ENCODE data around the gene MCRIP1.

MCRIP1 gene

GRCh38 chr17:81817758-81818147 lies 15.3 kb downstream of the MCRIP1 start:
- DNase-seq = no peak

DNA sequence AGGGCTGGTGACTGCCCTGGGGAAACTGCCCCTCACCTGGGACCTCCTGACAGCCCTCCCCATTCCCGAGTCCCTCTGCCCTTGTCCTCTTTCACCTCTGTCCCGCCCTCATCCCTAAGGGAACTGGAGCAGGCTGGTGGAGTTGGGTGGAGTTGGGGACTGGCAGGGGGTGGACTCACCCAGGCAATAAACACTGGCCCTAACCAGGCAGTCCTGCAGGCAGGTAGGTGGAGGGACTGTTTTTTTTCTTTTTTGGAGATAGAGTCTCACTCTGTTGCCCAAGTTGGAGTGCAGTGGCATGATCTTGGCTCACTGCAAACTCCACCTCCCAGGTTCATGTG lies 17.5 kb downstream of the MCRIP1 start:
- DNase-seq = no peak

GRCh38 chr17:81814748-81815645 lies 18.1 kb downstream of the MCRIP1 start:
- no peak for DNase-seq

- no peak for DNase-seq
These were observed 19.0 kb downstream of the MCRIP1 start for GRCh38 chr17:81813861-81814683.

DNA sequence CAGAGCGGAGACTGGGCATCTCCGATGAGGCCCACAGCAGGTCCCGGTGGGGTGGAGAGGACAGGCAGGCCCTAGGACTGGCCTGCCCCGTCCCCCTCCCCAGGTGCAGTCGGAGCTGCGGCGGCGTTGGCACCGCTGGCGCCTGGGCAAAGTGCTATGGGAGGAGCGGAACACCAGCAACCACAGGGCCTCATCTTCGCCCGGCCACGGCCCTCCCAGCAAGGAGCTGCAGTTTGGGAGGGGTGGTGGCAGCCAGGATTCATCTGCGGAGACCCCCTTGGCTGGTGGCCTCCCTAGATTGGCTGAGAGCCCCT lies 19.8 kb downstream of the MCRIP1 start:
- no peak for DNase-seq

GRCh38 chr17:81812571-81813370 lies 20.3 kb downstream of the MCRIP1 start:
- DNase-seq = no peak

DNA sequence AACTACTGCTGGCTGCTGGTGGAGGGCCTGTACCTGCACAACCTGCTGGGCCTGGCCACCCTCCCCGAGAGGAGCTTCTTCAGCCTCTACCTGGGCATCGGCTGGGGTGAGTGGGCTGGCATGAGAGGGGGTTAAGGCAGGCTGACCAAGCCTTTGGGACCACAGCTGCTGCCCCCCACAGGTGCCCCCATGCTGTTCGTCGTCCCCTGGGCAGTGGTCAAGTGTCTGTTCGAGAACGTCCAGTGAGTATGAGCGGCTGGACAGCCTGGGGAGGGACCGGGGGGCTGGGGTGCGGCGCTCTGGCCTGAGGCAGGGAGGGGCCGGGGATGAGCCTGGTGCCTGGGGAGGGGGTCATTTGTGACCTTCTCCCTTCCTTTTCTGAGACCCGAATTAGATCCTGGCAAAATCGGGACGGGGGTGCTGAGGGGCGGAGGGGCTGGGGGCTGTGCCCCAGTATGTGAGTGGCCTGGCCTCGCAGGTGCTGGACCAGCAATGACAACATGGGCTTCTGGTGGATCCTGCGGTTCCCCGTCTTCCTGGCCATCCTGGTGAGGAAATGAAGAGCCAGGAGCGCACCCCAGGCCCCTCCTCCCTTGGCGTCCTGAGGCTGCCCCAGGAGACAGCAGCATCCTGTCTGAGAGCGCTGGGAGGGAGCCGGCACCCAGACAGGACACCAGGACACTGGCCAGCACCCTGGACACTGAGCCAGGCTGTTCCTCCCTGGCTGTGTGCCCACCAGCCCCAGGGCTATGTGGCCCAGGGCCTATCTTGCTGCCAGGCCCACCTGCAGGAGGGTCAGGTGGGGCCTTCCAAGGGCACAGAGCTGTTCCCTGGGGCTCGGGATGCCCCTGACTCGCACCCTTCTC lies 21.2 kb downstream of the MCRIP1 start:
- no peak for DNase-seq

- DNase-seq = no peak
These were observed 22.0 kb downstream of the MCRIP1 start for GRCh38 chr17:81810892-81811704.

DNA sequence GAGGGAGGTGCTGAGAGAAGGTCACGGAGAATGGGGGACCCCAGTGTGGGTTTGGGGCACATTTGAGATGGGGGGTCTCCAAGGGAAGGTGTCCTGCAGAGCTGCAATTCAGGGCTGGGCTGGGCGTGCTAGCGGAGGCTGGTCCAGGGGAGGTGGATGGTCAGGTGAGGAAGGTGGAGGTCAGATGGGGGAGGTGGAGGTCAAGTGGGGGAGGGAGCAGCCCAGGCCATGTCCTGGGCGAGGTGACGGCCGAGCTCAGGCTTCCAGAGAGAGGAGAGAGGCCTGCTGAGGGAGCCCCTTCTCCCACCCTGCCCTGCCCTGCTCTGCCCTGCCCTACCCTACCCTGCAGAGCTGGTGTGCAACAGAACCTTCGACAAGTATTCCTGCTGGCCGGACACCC lies 22.6 kb downstream of the MCRIP1 start:
- no peak for DNase-seq

DNA sequence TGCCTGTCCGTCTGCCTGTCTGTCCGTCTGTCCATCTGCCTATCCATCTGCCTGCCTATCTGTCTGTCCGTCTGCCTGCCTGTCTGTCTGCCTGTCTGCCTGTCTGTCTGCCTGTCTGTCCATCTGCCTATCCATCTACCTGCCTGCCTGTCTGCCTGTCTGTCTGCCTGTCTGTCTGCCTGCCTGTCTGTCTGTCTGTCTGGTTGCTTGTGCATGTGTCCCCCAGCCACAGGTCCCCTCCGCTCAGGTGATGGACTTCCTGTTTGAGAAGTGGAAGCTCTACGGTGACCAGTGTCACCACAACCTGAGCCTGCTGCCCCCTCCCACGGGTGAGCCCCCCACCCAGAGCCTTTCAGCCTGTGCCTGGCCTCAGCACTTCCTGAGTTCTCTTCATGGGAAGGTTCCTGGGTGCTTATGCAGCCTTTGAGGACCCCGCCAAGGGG lies 23.5 kb downstream of the MCRIP1 start:
- no peak for DNase-seq

- no peak for DNase-seq
These were observed 24.1 kb downstream of the MCRIP1 start for GRCh38 chr17:81808778-81809555.

DNA sequence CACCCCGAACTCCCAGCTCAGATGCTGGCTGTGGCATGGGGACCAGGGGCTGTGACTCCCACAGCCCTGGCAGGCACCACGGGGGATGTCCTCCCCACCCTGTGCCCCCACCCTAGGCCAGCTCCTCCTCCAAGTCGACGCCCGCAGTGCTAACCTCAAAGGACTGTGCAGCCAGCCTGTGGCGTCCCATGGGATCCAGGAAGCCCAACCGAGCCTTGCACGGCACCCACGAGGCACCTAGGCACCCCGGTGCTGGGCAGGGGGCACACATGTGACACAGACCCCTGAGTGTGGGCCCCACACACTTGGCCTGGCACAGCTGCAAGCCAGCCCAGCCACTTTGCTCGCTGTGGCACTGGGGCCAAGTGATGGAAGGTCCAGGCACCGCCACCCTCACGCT lies 25.3 kb downstream of the MCRIP1 start:
- DNase-seq = no peak

DNA sequence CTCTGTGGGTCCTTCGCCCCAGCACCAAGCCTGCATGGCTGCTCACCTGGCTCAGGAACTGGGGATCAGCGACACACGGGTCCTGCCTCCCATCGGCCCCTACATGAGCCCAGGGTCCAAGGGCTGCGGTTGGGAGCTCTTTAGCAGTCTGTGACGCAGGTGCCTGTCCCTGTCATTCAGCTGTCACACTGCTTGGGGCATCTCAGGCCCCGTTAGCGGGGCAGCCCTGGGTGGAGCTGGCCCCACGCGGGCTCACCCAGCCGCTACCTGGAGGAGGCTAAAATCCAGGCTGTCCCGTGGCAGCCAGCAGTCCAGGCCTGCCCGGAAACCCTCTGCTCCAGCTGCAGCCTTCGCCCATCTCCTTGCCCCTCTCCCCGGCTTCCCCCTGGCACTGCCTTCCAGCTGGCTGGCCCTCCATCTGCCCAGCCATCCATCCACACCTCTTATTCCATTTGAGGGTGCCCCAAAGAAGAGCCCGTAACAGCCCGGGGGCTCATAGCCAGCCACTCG lies 25.8 kb downstream of the MCRIP1 start:
- no peak for DNase-seq

DNA sequence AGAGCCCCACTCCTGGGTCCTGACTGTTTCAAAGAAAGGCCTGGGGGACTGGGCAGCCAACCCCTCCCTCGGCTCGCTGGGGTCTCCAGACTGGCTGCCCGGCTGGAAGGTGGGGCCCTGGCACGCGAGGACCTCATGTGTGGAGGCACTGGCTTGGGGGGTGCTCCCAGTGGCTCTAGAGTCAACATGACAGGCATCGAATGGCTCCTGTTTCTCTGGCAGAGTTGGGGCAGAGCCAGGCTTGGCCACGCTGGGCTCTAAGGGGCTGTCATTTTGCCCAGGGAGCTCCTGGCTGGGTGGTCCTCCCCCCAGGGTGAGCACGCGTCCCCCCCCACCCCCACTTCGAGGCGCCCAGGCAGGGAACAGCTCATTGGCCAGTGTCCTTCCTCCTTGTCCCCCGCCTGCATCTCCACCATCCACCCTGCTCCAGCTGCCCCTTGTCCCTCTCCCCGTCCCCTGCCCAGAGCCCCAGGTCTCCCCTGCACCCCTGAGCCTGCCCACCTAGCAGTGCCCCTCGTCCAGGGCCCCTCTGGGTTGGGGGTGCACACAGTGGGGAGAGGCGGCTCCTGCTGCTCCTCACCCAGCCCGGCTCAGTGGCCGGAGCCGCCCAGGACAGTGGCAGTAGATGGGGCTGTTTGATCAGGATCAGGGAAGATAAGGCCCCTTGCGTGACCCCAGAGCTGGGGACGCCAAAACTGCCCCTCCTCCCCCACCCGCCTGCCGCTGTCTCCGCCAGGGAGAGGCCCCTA lies 26.5 kb downstream of the MCRIP1 start:
- no peak for DNase-seq

GRCh38 chr17:81805707-81806460 lies 27.2 kb downstream of the MCRIP1 start:
- no peak for DNase-seq

DNA sequence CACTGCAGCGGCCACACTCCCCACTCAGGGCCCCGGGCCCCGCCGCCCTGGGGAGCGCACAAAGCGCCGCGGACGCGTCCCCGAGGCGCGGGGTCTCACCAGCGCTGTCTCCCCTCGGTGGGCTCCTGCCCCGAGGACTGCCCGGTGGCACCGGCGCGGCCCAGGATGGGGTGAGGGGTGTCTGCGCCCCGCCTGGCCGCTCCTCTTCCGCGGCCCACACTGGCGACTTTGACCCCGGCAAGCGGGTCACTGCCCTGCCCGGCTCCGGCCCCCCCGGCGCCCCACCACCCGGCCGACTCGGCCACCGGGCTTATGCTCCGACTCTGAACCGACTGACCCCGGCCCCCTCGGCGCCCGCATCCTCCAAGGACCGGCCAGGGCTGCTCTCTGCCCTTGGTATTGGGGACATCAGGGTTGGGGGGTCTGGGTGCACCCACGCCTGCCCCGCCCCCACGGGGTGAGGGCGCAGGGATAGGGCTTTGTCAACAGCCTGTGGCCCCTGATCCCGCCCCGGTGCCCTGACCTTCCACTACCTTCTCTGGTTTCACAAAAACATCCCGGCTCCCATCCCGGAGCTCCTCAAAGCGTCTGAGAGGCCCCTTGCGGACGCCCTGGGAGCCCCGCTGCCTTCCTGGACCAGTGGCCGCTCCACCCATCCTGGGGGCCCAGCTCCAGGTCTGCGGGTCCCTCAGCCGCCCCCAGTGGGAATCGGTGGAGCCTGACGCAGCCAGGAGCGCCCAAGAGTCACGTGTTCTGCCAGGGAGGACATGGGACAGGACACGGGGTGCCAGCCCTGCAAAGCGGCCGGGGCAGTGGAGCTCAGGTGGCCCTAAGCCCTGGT lies 28.3 kb downstream of the MCRIP1 start:
- DNase-seq = no peak

DNA sequence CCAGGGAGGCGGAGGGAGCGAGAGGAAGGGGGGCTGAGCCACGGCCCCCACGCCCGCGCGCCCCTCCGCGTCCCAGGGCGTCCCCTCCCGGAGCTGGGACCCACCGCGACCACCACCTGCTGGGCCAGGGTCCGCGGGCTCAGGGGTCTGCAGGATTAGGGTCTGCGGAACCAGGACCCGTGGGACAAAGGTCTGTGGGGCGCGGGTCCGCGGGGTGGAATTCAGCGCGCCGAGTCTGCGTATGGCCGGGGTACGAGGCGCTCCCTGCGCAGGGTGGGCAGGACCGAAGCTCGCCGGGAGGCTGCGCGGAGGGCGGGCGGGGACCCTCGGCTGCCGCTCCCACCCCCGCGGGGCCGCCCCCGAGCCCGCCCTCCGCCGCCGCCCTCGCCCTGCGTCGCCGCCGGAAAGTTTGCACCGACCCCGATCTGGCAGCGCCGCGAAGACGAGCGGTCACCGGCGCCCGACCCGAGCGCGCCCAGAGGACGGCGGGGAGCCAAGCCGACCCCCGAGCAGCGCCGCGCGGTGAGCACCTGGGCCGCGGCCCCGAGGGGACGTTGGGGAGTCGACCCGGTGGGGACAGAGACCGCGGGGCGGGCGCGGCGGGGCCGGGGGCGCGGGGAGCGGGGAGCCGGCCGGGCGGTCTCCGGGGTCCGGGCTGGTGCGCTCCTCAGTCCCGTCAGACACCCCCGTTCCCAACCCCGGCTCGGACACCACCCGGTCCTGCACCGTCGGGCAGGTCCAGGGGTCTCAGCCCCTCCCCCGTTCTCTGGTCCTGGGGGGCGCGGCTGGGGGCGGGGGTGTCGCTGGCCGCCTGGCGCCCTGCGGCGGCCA lies 29.1 kb downstream of the MCRIP1 start, which contains the start of gene GCGR:
Gene GCGR, plus strand, starts transcription at position 423 of the 831 bp plus-strand sequence. CDS start 4,869 bp downstream, outside the sequence.
- no peak for DNase-seq

Data from CD4-positive, alpha-beta T cell treated with Interferon gamma for 1 hour (primary cell).